SU-DHL-6 (cell line): ENCODE measurements around the gene MAB21L1.

ENCODE experiments used
- H2AFZ ChIP-seq: fragments of 200-600 bp; sonication (generic); 2 replicates; pipeline ENCODE4 v1.6.1; 2014; ENCODE audit warnings: low read depth, mild to moderate bottlenecking, moderate library complexity, mixed read lengths, antibody characterized with exemption, low read length; ENCODE audit not compliant: severe bottlenecking
- H3F3A ChIP-seq: fragments of 200-600 bp; shearing (Covaris generic); 2 replicates; pipeline ENCODE4 v1.6.0; 2016; ENCODE audit warnings: antibody characterized with exemption, mild to moderate bottlenecking; ENCODE audit not compliant: insufficient read depth
- H3K27ac ChIP-seq: fragments of 200-600 bp; sonication (generic); 2 replicates; pipeline ENCODE4 v1.5.1; 2016; ENCODE audit warnings: low read depth, mild to moderate bottlenecking, low read length, moderate library complexity, mixed read lengths
- H3K27me3 ChIP-seq: fragments of 200-600 bp; sonication (generic), shearing (Covaris generic); 2 replicates; pipeline ENCODE4 v1.6.0; 2014; ENCODE audit warnings: mild to moderate bottlenecking, low read length
- H3K36me3 ChIP-seq: fragments of 200-600 bp; sonication (generic); 2 replicates; pipeline ENCODE4 v1.6.1; 2014; ENCODE audit warnings: mild to moderate bottlenecking, low read length, mixed read lengths
- H3K4me2 ChIP-seq: fragments of 300-600, 200-600 bp; shearing (Covaris generic), sonication (generic); 2 replicates; pipeline ENCODE4 v1.6.0; 2014; ENCODE audit warnings: low read length, low read depth, mild to moderate bottlenecking; ENCODE audit not compliant: poor library complexity, severe bottlenecking
- H3K4me3 ChIP-seq: fragments of 200-600 bp; sonication (generic); 2 replicates; pipeline ENCODE4 v1.5.1; 2014; ENCODE audit warnings: antibody characterized with exemption, low read length, mild to moderate bottlenecking, mixed read lengths; ENCODE audit not compliant: insufficient read depth, poor library complexity, severe bottlenecking
- H3K79me2 ChIP-seq: fragments of 200-600 bp; sonication (generic); 2 replicates; pipeline ENCODE4 v1.6.1; 2014; ENCODE audit warnings: mild to moderate bottlenecking, low read length, moderate library complexity; ENCODE audit not compliant: insufficient read depth
- H3K9ac ChIP-seq: fragments of 200-600 bp; sonication (generic); 2 replicates; pipeline ENCODE4 v1.7.0; 2014; ENCODE audit warnings: mild to moderate bottlenecking, low read length
- H3K9me2 ChIP-seq: fragments of 200-600 bp; sonication (generic); replicated peaks from 2 replicates; pipeline ENCODE4 v1.6.1; 2014; ENCODE audit warnings: low read length; ENCODE audit not compliant: insufficient read depth
- H3K9me3 ChIP-seq: fragments of 200-600 bp; sonication (generic); 2 replicates; pipeline ENCODE4 v1.6.1; 2014; ENCODE audit warnings: low read length, mixed read lengths; ENCODE audit not compliant: insufficient read depth
- H4K20me1 ChIP-seq: fragments of 200-600 bp; sonication (generic); 2 replicates; pipeline ENCODE4 v1.6.1; 2014; ENCODE audit warnings: low read depth, mild to moderate bottlenecking, antibody characterized with exemption, low read length, moderate library complexity, mixed read lengths
- EZH2phosphoT487 ChIP-seq: fragments of 200-600 bp; sonication (generic), shearing (Covaris generic); conservative IDR thresholded peaks from 2 replicates; pipeline ENCODE4 v1.6.1; 2018; ENCODE audit warnings: mild to moderate bottlenecking, antibody characterized with exemption, low read length, moderate library complexity, mixed read lengths
- TF ChIP-seq, protein P1 (sequence below): fragments of 200-600 bp; sonication (generic); IDR thresholded peaks from one replicate; pipeline ENCODE4 v1.5.1; 2017; ENCODE audit warnings: antibody characterized with exemption, mild to moderate bottlenecking, low read length, moderate library complexity; ENCODE audit not compliant: insufficient read depth, poor library complexity, severe bottlenecking

The MAB21L1 gene

DNA sequence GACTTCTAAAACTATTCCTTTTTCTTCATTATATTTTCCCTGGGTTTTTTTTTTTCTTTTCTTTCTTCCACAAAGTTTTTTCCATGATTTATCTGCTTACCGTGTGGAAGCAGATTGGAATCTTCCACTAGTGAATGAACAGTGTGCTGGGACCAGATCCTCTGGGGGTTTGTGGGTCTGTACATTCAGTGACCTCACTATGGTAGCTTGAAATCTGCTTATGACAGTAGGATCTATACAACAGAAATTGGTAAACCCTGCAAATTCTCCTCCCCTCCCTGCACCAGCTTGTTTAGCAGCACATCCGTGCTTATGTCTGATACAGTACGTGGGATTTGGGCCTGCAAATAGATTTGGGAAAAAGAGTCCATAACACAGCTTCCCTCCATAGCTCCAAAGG is 26.0 kb upstream of the MAB21L1 start:
- Histone ChIP-seq H3K4me2 (no peak overlapping the region), H2AFZ (no peak overlapping the region), H3K27ac (no peak overlapping the region), H3K27me3 (no peaks in the 10 kb centered on the region), H3K79me2 (no peaks in the 10 kb centered on the region), H4K20me1 (no peaks in the 10 kb centered on the region), H3K9me2 (no peaks in the 10 kb centered on the region), H3K4me3 (no peak overlapping the region), H3F3A (no peaks in the 10 kb centered on the region), H3K36me3 (no peaks in the 10 kb centered on the region), H3K9me3 (no peaks in the 10 kb centered on the region), H3K9ac (no peak overlapping the region)
- TF ChIP-seq EZH2phosphoT487: no peak
- TF ChIP-seq, protein P1, sequence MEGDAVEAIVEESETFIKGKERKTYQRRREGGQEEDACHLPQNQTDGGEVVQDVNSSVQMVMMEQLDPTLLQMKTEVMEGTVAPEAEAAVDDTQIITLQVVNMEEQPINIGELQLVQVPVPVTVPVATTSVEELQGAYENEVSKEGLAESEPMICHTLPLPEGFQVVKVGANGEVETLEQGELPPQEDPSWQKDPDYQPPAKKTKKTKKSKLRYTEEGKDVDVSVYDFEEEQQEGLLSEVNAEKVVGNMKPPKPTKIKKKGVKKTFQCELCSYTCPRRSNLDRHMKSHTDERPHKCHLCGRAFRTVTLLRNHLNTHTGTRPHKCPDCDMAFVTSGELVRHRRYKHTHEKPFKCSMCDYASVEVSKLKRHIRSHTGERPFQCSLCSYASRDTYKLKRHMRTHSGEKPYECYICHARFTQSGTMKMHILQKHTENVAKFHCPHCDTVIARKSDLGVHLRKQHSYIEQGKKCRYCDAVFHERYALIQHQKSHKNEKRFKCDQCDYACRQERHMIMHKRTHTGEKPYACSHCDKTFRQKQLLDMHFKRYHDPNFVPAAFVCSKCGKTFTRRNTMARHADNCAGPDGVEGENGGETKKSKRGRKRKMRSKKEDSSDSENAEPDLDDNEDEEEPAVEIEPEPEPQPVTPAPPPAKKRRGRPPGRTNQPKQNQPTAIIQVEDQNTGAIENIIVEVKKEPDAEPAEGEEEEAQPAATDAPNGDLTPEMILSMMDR: no peak

DNA sequence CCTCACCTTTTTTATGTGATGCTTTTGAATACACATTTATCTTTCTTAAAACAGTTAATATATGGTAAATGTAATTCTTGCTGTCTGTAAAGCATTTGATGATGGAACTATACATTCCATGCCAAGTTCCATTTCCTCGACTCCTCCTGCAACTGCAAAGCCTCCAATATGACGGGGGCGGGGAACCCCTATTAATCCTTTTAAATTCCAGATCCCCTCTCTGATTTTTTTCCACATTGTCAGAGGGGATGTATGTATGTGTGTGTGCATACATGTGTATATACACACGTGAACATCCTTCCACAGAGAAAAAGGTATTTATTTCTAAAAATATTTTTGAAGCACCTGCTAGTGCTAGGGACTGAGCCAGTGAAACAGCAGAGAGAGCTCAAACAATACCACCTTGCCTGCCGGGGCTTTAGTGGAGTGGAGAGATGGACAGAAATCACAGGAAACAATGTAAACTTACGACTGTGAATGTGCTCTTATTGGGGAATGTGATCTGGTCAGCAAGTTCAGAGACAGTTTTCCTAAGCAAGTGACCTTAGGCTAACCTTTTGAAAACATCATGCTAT is 25.3 kb upstream of the MAB21L1 start:
- Histone ChIP-seq H4K20me1 (no peaks in the 10 kb centered on the region), H3K9me2 (no peaks in the 10 kb centered on the region), H2AFZ (no peak overlapping the region), H3K27ac (no peak overlapping the region), H3K9me3 (no peaks in the 10 kb centered on the region), H3F3A (no peaks in the 10 kb centered on the region), H3K27me3 (no peaks in the 10 kb centered on the region), H3K9ac (no peak overlapping the region), H3K4me3 (no peak overlapping the region), H3K79me2 (no peaks in the 10 kb centered on the region), H3K36me3 (no peaks in the 10 kb centered on the region), H3K4me2 (no peak overlapping the region)
- TF ChIP-seq, protein P1: no peak
- TF ChIP-seq EZH2phosphoT487: no peak

DNA sequence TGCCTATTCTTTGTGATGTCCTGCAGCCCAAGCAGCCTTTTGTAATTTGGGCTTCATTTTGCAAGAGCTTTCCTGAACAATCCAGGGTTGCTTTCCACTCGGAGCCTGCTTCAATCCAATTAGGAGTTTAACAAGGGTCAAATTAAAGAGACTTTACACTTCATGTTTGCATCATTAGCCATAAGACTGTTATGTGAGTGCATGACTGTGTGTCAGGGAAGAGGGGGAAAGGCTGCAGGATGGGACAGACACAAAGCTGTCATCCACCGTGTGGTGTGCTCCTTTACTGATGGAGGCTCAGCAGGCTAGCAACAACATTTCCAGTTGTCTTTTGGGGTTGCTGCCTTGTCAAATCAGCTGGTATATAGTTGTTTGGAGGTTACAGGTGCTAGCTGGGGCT is 23.7 kb upstream of the MAB21L1 start:
- Histone ChIP-seq H3K27ac (no peak overlapping the region), H3K9me2 (no peaks in the 10 kb centered on the region)

More for the DNA sequence above, 23.7 kb upstream of the MAB21L1 start:
- Histone ChIP-seq H3K9ac (no peak overlapping the region), H3K4me3 (no peak overlapping the region), H3K36me3 (no peaks in the 10 kb centered on the region), H2AFZ (no peak overlapping the region), H3K4me2 (no peak overlapping the region), H3K79me2 (no peaks in the 10 kb centered on the region), H4K20me1 (no peaks in the 10 kb centered on the region), H3F3A (no peaks in the 10 kb centered on the region), H3K27me3 (no peaks in the 10 kb centered on the region), H3K9me3 (no peaks in the 10 kb centered on the region)
- no peak for TF ChIP-seq EZH2phosphoT487
- TF ChIP-seq, protein P1: no peak
